Prostate gland (tissue), 2 donors: Measurements from ENCODE around the gene BICDL1. TPM values are rescaled to one million over a fixed set of nuclear protein-coding genes. Genes with fewer than 3 reads are reported as not detected.

Experiments used
- DNase-seq: peaks from one replicate; pipeline ENCODE4 v3.0.0-alpha.2; 2019; ENCODE audit warnings: low spot score
- H3K27ac ChIP-seq, 2 donors: fragments of 200-600 bp; sonication (generic); 2 replicates each; pipeline ENCODE4 v1.5.1; 2017 to 2019
- H3K27me3 ChIP-seq: fragments of 200-600 bp; sonication (generic); replicated peaks from 2 replicates; pipeline ENCODE4 v1.5.1; 2019; ENCODE audit not compliant: insufficient read depth
- H3K36me3 ChIP-seq, 2 donors: fragments of 200-600 bp; sonication (generic); 1 replicate in 1 of 2; 2 replicates in 1 of 2; pipeline versions ENCODE4 v1.5.1 to v1.8.1; 2017 to 2019
- H3K4me1 ChIP-seq: fragments of 200-600 bp; sonication (generic); replicated peaks from 2 replicates; pipeline ENCODE4 v1.5.1; 2019
- H3K4me3 ChIP-seq, 2 donors: fragments of 200-600 bp; sonication (generic); 2 replicates each; pipeline ENCODE4 v1.5.1; 2017 to 2019
- H3K9me3 ChIP-seq: fragments of 200-600 bp; sonication (generic); 2 replicates; pipeline ENCODE4 v1.5.1; 2017
- POLR2A ChIP-seq: fragments of 450-650 bp; IDR thresholded peaks from one replicate; pipeline ENCODE4 v1.6.1; 2016; ENCODE audit warnings: antibody characterized with exemption, mild to moderate bottlenecking
- POLR2AphosphoS5 ChIP-seq: sonication (generic); formaldehyde crosslinking; IDR thresholded peaks from one replicate; pipeline ENCODE4 v1.6.1; 2017; ENCODE audit warnings: antibody characterized with exemption
- WGBS: methylation state at CpG from one replicate; pipeline ENCODE4 v1.1.5; 2018; 5-methylcytosine and 5-hydroxymethylcytosine counted together
- intact Hi-C: fragments of 100-400 bp; cut with DNase I; formaldehyde crosslinking; loops from one replicate; pipeline ENCODE4 v1.14.2; 2022
- total RNA-seq, 2 donors: library from RNA; depleted of rRNA; stranded (reverse); fragments of >200 nt; gene quantifications; one replicate each; pipeline ENCODE4 v1.1.0, GENCODE V29; 2016
- TF ChIP-seq, protein P1 (sequence below), 4 experiments: fragments of 200-600 bp in 2 of 4; fragments of 450-650 bp in 2 of 4; sonication (generic) in 2 of 4; IDR thresholded peaks; 1 replicate in 3 of 4; 2 replicates in 1 of 4; pipeline ENCODE4 v1.5.1; 2016 to 2019; ENCODE audit warnings: antibody characterized with exemption in 4 of 4, mild to moderate bottlenecking in 2 of 4, moderate library complexity in 2 of 4

Gene BICDL1
- total RNA-seq, 2 donors from 2014 or later = 8.6 to 34.0 TPM

DNA sequence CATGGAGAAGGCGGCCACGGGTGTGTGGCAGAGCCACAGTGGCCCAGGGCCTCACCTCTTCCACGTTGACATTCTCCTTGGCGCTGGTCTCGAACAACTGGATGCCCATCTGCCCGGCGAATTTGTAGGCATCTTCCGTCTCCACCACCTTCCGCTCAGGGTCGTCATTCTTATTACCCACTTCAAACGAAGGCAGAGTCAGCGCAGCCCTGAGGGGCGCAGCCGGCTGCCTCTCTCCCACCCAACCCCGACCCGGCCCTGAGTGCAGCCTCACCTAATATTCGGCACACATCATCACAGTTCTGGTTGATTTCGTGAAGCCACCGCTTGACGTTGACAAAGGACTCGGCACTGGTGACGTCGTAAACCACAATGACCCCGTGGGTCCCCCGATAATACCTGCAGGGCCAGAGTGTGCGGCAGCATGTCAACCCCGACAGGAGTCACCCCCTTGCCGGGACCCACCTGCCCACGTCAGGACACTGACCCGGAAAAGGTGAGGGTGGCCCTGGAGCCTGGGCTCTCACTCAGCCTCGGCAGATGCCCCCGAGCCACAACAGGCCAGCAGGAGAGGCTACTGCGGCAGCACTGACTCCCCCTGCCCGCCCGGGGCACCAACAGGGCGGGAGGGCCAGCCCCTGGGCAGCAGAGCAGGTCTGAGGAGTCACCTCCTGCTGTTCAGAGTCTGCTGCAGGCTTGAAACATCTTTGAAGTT lies 109.9 kb downstream of the BICDL1 start:
- TF ChIP-seq POLR2A (no peak), POLR2AphosphoS5 (no peak)
- TF ChIP-seq, protein P1, sequence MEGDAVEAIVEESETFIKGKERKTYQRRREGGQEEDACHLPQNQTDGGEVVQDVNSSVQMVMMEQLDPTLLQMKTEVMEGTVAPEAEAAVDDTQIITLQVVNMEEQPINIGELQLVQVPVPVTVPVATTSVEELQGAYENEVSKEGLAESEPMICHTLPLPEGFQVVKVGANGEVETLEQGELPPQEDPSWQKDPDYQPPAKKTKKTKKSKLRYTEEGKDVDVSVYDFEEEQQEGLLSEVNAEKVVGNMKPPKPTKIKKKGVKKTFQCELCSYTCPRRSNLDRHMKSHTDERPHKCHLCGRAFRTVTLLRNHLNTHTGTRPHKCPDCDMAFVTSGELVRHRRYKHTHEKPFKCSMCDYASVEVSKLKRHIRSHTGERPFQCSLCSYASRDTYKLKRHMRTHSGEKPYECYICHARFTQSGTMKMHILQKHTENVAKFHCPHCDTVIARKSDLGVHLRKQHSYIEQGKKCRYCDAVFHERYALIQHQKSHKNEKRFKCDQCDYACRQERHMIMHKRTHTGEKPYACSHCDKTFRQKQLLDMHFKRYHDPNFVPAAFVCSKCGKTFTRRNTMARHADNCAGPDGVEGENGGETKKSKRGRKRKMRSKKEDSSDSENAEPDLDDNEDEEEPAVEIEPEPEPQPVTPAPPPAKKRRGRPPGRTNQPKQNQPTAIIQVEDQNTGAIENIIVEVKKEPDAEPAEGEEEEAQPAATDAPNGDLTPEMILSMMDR (IDR thresholded peaks at IDR 0.05) = no peak
- no peaks in the 10 kb centered on the region for H3K27me3 ChIP-seq
- no peaks in the 10 kb centered on the region for H3K9me3 ChIP-seq
- no peak for DNase-seq
- 91% methylated on average over 36 of the region's 36 CpGs for WGBS
- H3K27ac ChIP-seq = no peak overlapping the region
- intact Hi-C loops = no loop called here
- H3K36me3 ChIP-seq = peaks cover 0 to 18% of the 10 kb centered on the region in 2 donors
- peaks cover 17% of the 10 kb centered on the region for H3K4me1 ChIP-seq
- no peak overlapping the region for H3K4me3 ChIP-seq

DNA sequence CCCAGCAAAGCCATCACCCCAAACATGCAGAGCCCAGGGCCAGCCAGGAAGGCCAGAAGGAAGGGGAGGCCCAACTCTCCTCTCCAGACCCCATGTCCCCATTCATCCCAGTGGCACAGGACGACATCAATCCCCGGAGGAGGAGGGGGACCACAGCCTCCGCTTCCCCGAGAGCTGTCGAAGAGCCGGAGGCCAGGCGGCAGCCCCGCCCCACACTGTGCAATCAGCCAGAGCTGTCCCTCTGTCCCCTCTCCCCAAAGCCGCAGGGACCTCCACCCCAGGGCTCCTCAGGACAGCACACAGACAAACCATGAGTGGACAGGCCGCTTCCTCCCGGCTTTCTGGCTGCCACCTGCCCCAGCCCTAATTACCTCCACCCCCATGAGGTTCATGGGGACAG lies 110.7 kb downstream of the BICDL1 start:
- no peaks in the 10 kb centered on the region for H3K9me3 ChIP-seq
- no peak overlapping the region for H3K27ac ChIP-seq
- H3K27me3 ChIP-seq = no peaks in the 10 kb centered on the region
- DNase-seq = no peak
- peaks cover 0 to 18% of the 10 kb centered on the region in 2 donors for H3K36me3 ChIP-seq
- TF ChIP-seq POLR2AphosphoS5 (no peak), POLR2A (no peak)
- peaks cover 17% of the 10 kb centered on the region for H3K4me1 ChIP-seq
- intact Hi-C loops = no loop called here
- no peak overlapping the region for H3K4me3 ChIP-seq
- WGBS = 92% methylated on average over 11 of the region's 11 CpGs

DNA sequence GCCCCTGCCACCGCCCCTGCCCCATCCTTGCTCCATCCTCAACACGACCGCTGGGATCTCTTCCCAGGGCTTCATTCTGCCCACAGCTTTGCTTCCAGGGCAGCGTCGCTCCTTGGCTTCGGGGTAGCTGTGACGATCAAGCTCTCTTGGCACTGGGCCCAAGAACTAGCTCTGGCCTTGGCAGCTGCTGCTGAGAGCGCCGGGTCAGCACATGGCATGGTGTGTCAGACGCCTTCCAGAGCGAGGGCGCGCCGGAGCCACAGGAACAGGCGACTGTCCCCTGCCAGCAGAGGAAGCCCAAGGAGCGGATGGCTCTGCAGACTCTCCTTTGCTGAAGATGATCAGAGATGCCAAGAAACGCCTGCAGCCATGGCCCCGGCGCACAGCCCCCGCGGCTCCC lies 111.6 kb downstream of the BICDL1 start:
- H3K36me3 ChIP-seq = peaks cover 0 to 18% of the 10 kb centered on the region in 2 donors
- DNase-seq = peak; percentile 29
- 41% methylated on average over 18 of the region's 21 CpGs for WGBS

DNA sequence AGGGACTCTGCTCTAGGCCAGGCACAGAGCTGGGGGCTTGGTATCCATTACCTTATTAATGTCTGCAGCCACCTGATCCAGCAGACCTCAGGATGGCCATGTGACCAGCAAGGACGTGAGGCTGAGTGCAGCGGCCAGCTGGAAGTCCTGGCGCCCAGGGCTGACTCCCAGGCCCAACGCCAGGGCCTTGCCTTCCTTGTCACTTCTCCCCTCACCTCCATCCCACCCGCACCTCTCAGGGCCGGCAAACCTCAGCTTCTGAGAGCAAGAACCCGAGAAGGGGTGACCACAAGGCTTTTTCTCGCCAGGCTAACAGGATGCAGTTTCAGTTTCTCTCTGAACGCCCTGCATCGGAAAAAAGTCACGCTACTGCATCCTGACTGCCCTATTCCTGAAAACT lies 112.1 kb downstream of the BICDL1 start:
- intact Hi-C loops = no loop called here
- Histone ChIP-seq H3K27ac (peak overlapping the region; percentile 26 to 42), H3K4me3 (no peak overlapping the region), H3K9me3 (no peaks in the 10 kb centered on the region), H3K36me3 (peaks cover 0 to 17% of the 10 kb centered on the region in 2 donors), H3K27me3 (no peaks in the 10 kb centered on the region), H3K4me1 (peaks cover 17% of the 10 kb centered on the region)
- no peak for DNase-seq
- TF ChIP-seq, protein P1 (IDR thresholded peaks at IDR 0.05) = no peak
- TF ChIP-seq POLR2AphosphoS5 (no peak), POLR2A (no peak)
- 52% methylated on average over 11 of the region's 11 CpGs for WGBS

More for the DNA sequence above, 111.6 kb downstream of the BICDL1 start:
- Histone ChIP-seq H3K4me3 (no peak overlapping the region), H3K27me3 (no peaks in the 10 kb centered on the region), H3K27ac (peak overlapping the region; percentile 26 to 42), H3K4me1 (peaks cover 17% of the 10 kb centered on the region), H3K9me3 (no peaks in the 10 kb centered on the region)
- TF ChIP-seq POLR2AphosphoS5 (no peak), POLR2A (no peak)
- TF ChIP-seq, protein P1 (IDR thresholded peaks at IDR 0.05) = no peak
- intact Hi-C loops = no loop called here

DNA sequence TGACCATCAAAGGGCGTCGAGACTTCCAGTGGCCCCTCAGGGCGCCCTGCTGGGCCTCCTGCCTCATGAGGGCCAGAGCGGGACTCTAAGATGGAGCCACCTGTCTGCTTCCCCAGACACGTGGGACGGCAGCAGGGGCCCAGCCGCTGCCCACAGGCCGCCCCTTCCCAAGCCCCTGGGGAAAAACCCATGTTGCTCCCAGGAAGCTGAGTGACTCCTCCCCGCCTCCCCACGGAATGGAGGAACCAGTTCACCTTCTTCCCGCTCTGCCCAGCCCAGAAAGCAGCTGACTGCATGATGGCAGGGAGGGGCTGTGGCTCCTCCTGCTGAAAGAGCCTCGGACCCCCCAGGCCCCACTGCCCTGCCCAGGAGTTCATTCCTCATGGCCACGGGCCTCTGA lies 112.6 kb downstream of the BICDL1 start:
- Histone ChIP-seq H3K9me3 (no peaks in the 10 kb centered on the region), H3K4me3 (no peak overlapping the region), H3K4me1 (peaks cover 17% of the 10 kb centered on the region), H3K27ac (peak overlapping the region; percentile 26 to 42), H3K36me3 (peaks cover 0 to 13% of the 10 kb centered on the region in 2 donors), H3K27me3 (no peaks in the 10 kb centered on the region)
- TF ChIP-seq POLR2A (no peak), POLR2AphosphoS5 (peak; percentile 56)
- 51% methylated on average over 11 of the region's 13 CpGs for WGBS
- intact Hi-C loops = no loop called here
- peak; percentile 40 for DNase-seq
